NCI-H2196 treated with DMSO at 0.1 percent for 48 hours (cell line): ENCODE data around the gene CTNND2.
A peak's percentile ranks its signal among the peaks of the same experiment; 100 is the strongest.

ENCODE experiments used
- DNase-seq: peaks from one replicate; lab custom pipeline; 2025; ENCODE audit not compliant: unreplicated experiment; lab: John Stamatoyannopoulos, UW

CTNND2 gene

DNA sequence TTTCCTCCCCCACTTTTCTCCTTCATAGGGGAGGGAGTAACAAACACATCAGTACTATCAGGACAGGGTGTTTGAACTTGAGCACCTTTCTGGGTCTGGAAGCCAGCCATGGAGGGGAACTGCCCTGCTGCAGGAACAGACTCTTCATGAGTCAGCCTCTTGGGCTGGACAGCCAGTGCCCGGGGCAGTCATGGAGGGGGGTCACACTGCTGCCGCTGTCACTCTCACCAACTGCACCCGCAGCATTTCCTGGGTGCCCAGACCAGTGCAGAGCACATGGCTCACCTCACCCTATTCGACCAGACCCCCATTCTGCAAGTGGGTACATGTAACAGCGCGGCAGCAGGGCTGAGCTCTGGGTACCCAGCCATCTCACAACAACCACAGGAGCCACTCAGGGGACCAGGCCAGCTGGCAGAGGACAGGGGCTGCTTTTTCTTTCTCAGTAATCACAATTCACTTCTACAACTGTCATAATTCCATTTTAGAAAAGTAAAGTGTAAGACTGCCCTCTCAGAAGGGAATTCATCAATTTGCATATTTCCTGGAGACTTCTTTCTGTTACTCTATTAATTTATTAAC, 118.4 kb downstream of the CTNND2 start:
- no peak for DNase-seq

DNA sequence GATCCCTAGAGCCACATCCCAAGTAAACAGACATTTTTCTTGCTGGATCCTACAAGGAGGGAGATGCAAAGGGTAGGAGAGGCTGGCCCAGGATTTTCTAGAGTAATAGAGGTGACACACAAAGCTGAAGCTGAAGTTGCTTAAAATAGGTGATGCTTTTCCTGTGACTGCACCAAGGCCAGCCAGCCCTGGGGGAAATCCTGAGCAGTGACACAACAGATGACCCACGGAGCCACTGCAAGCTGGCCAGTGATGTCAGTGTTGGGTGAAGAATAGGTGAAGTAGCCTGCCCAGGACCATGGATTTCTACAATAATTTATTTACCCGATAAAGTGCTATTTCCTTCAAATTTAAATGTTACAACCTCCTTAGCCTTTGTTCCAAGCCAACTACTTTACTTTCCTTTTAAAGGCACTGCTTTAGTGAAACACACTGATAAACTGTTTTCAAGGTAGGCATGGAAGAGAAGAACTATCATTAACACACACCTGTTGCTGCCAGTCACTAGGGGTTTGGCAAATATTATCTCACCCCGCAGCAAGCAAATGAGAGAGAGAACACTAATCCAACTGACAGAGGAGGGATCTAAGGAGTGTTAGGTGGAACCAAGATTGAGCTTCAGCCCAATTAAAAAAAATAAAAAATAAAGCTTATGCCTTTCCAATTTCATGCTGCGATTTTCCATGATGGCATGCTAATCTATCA, 123.5 kb downstream of the CTNND2 start:
- no peak for DNase-seq

DNA sequence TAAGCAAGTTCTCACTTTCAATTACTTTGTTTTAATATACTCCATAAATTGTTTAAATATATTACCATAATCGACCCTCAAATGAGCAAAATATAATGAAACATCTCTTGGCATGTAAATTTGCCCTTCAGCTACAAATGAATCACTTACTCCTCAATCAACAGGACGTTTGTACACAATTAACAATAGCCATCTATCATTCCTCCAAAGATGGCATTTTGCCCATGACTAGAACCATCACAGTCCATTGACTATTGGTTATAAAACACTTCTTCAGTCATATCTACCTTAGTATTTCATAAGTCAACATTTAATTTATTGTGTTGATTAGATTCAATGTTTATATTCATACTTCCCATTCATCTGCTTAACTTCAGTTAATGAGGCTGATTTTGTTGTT, 127.2 kb downstream of the CTNND2 start:
- DNase-seq = no peak

DNA sequence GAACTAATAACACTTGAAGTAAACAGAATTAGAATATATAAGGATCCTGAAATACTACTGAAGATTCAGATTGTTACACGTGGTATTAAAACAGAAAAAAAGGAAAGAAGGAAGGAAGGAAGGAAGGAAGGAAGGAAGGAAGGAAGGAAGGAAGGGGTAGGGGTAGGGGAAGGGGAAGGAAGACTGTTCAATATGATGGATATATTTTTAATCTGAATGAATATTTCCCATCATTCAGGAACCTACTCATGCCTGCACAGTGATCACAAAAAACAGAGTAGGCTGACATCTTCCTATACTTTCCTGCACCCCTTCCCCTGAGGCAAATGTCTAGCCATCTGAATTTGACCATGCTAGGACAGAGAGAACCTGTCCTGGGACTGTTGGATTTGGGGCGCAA, 133.9 kb downstream of the CTNND2 start:
- DNase-seq = no peak

DNA sequence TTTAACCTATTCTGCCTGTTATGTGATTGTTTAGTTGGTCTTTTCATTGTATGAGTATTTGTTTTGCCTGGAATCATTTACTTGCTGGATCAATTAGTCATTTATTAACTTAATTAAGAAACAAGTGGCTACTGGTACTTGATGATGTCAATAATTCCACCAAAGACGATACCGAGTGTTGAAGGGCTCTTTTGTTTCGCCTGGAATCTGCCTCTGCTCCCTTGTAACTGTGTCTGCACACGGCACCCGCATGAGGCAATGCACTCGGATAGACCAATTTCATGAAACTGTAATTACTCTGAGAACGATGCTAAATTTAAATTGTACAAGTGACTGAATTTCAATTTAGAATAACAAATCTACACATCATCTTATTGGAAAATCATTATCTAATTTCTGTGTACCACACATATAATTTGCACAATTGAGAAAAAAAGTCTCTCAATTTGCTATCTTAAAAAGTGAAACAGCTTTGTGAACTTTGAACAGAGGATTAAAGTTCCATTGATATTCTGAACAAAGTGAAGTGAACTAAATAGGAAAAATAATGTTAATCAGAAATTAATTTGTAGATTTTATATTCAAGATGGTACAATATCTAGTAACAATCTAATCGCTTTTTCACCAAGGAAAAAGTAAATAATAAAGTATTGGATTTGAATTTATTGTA, 143.2 kb downstream of the CTNND2 start:
- DNase-seq = no peak

DNA sequence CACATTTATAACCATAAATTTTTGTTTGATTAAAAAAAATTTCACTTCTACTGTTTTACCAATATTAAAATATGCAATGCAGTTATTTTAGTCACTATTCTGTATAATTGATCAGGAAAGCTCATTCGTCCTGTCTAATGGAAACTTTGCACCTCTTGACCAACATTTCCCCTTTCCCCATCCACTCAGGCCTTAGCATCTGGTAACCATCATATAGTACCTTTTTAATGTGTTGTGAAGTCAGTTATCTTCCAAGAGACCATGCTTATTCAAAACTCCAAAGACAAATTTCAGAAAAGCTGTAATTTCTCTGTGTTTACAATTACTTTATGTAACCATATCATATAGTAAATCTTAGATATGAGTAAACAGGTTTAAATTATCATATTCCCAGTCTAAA, 145.9 kb downstream of the CTNND2 start:
- DNase-seq = no peak

DNA sequence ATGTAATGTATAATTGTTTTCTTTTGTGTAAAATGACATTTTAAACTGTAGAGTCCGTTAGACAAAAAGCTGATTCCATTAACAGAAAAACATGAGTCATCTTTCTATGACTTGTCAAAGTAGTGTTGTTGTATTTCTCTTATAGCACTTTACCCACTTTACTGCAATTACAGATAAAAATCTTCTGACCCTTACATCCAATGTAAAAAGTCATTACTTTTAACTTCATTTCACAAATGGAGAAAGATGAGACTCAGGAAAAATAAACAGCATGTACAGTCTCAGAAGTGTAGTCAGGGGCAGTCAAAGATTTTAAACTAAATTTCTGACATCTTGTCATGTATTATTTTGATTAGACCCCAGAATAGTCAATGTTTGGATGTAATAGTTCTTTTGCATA, 146.6 kb downstream of the CTNND2 start:
- DNase-seq = no peak

DNA sequence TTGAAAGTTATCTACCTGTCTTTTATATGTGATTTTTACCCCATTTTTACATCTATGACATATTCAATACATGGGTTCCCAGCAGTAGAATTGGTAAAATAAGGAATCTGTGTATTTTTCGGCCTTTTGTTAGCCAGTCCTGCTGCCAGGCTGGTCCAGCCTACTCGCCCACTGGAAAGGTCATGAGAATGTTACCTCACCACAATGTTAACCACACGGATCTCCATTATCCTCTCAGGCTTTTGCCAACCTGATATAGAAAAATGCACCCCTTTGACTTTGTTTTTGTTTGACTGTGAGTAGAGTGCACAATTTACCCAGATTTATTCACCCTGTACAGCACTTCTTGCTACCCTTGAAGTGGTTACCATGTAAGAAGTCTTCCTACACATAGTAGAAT, 167.2 kb downstream of the CTNND2 start:
- DNase-seq = no peak

DNA sequence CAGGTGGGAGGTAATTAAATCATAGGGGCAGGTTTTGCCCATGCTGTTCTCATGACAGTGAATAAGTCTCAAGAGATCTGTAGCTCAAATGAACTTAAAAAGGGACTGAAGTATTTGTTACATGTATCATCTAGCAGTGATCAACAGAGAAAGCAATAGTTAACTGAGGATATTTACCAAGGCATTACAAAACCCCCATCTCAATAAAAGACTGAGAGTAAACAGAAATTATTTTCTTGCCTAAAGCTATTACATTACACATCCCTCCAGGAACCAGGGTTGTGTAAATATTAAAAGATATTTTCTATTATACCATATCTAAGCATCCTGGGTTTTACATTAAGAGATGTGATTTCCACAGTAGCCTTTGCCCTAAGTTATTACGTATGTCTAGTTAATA, 169.9 kb downstream of the CTNND2 start:
- DNase-seq = no peak

DNA sequence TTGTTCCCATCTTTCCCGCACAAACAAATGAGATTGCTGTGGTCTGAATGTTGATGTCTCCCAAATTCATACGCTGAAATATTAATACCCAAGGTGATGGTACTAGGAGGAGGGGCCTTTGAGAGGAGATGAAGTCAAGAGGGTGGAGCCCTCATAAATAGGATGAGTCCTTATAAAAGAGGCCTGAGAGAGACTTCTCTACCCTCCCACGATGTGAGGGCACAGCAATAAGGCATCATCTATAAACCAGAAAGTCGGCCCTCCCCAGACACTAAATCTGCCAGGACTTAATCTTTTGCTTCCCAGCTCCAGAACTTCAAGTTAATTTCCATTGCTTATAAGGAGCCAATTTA, 170.4 kb downstream of the CTNND2 start:
- no peak for DNase-seq

DNA sequence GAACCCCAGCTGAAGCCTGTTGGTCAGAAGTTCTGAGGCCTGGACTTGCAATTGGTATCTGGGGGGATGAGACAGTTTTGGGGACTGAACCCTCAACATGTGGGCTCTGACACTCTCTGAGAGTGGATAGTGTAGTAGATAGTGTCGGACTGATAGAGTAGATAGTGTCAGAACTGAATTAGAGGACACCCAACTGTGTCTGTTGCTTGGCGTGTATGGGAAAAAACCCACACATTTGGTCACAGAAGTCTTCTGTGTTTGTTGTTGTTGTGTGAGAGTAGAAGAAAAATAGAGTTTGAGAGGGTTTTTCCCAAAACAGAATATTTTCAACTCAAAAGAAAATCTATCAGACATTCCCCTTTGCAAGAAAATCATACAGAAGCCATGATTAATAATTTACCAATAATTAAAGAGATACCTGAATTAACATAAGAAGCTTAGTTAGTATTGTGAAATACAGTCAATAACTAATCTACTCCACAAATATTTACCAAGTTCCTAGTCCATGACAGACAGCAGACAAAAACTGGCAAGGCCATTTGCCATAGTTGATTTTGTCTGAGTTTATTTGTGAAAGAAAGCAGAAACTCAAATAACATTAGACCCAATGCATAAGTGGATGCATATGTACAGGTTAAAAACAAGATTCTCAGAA, 170.9 kb downstream of the CTNND2 start:
- no peak for DNase-seq

DNA sequence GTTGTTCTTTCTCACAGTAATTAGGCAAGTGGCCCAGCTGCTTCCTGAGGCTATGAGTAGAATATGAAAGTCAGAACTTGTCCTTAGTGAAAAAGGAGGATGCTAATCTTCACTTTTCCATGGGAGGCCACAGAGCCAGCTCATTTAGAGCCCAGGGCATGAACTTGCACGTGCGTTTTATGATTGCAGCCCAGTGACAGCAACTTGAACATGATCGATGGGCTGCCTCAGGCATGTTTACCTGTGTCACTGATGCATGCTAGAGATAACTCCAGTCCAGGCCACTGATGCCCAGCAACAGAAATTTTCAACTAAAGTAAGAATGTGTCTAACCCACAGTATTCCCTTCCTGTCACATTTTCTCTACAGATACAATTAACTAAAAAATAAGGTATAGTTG, 179.3 kb downstream of the CTNND2 start:
- no peak for DNase-seq

DNA sequence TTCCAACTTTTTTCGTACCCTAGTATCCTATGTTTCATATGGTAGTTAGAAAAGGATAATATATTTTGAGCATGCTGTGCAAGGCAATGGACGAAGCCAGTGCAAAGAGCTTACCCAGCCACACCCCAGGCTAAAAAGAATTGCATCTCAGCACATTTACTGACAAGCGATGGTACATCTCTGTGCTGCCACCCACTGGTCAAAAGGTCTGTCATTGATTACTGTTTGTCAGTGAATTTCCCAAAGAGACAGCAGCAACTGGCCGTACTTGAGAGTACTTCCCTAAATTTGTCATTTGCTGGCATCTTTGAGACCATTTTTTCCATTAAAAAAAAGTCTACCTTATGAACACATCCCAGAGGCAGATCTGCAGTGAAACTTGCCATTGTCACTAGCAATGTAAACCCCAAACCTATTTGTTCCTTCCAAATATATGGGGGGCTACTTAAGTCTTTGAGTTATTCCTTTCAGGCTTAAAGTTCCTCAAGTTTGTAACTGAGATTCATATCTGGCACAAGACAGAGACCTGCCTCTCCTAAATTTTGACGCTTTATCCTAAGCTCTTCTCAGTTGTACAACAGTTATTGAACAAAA, 184.3 kb downstream of the CTNND2 start:
- DNase-seq = peak; percentile 1

DNA sequence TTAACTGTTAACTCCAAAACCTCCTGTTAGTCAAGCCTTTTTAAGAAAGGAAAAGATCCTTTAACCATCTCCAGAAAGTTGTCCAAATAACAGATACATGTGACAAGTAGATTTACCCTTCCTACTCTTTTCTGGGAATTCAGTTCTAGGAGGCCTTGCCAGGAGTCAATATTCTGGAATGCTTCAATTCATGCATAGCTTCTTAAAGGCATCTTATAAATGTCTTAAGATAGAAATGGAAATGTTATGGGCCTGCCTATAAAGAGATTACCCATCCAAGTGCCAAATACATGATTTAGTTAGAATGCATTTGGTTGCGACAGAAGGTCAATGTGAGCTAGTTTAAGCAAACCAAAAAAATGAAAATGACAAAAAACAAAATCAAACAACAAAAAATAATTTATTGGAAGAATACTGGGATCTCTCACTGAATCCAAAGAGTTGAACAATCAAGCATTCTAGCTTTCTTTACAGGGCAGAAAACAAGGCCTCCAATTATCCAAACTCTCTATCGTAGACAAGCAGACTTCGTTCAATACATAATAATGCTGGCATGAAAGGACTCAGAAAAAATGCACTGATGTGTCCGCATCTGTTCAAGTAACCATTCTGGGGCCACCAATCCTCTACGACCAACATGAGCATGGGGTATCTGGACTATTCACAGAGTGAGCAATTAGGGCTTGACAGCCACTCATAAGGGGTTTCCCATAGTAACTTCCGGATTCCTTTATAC, 188.6 kb downstream of the CTNND2 start:
- no peak for DNase-seq

DNA sequence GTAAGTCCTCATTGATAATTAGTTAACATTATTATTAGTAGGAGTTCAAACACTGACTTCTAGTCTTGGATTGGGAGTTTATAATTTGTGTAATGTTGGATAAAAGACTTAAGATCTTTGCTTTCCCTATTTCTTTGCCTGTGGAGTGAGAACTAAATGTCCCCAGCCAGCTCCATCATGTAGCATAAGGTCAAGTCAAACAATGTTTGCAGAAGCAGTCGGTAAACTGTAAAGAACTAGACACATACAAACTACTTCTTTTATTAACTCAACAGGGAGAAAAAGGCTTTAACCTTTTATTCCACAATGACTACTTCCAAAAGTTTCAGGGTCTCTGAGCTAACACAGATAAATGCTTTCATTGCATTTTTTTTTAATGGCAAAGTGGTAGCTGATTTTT, 192.3 kb downstream of the CTNND2 start:
- no peak for DNase-seq

DNA sequence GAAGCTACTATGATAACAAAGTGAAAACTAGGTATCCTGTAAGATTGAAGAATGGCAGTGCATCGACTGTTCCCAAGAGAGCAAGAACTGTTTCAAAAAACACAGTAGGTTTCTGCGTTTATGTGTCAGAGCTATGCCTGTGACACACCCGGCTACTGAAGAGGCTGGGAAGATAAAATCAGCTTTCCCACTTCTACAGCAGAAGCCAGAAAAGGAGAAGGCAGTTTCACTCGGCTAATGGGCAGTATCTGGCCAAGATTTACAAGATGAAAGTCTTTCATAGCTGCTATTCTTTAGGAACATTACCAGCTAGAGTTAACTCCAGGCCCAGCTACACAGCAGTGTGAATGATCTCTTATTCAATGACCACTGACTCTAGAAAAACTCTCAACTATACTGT, 195.2 kb downstream of the CTNND2 start:
- DNase-seq = no peak

DNA sequence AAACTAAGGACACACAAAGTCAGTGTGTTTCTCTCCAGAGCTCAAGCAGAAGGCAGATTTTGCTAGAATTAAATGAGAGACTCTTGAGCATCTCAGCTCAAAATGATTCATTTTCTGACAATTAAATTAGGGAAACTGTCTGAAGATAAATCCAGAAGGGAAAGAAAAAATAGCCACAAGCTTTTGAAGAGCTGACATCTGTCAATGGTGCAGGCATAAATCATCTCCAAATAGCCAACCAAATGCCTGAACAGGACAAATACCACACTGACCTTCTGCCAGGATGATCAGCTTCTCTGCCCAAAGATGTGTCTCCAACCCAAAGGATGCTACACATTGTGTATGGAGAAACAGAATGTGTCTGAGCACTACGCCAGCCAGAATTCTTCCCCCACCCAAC, 199.3 kb downstream of the CTNND2 start:
- no peak for DNase-seq

DNA sequence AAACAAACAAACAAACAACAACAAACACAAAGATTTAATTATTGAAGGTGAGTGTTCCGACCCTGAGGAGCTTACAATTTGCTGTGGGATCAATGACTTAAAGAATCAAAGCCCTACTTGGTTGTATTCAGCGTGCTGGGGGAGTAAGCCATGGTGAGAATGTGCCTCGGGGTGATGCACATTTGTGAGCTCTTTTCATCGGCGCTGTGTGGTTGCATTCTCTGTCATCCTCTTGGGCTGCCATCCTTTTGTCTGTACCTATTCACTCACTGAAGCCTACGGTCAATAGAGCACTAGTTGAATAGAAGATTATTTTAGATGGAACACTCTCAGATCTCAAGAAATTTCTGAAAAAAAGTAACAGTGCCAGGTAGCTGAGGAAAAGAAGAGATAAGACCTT, 203.9 kb downstream of the CTNND2 start:
- no peak for DNase-seq

DNA sequence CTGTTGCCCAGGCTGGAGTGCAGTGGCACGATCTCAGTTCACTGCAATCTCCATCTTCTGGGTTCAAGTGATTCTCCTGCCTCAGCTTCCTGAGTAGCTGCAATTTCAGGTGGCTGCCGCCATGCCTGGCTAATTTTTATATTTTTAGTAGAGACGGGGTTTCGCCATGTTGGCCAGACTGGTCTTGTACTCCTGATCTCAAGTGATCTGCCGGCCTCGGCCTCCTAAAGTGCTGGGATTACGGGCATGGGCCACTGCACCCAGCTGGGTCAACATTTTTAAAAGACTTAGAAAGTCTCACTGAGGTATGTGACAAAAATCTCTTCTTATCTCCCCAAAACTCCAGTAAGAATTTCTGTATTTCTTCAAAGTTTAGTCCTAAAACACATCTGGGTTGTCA, 211.6 kb downstream of the CTNND2 start:
- no peak for DNase-seq

DNA sequence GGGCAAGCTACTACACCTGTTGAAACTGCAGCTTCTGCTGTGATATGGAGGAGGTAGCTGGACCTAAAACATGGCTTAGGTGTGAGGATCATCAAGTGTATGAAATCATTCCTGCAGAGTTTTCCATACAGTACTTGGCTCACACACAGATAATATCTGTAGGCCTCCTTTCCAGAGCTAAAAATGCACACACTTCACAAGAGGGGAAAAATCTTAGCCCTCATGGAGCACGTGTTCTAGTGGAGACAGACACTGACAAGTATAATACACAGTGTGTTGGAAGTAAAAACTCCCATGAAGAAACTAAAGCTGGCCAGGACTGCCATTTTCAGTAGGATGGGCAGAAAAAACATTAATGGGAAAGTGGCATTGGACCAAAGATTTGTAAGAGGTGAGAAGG, 216.7 kb downstream of the CTNND2 start:
- no peak for DNase-seq

DNA sequence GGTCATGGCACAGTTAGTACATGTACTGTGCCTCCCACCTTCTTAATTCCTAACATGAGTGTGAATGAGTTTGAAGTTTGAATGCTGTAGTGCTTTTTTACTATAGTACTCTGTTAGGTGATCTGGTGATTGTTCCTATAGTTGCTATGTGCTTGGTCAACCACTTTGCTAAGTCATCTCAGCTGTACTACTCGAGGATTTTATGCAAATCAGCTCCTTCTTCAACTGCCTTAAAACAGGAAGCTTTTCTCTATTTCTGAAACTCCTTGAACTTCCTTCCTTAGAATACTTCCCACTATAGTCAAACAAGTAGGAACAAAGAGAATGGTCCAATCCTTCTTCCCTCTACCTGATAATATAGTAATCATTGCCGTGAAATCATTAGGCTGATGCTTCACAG, 219.6 kb downstream of the CTNND2 start:
- no peak for DNase-seq
